H1 (cell line): ENCODE data around the gene PKMYT1. TPM values are rescaled to one million over a fixed set of nuclear protein-coding genes. Genes with fewer than 3 reads are reported as not detected.
A peak's percentile ranks its signal among the peaks of the same experiment; 100 is the strongest.

Experiments used
- CTCF ChIA-PET: fragments of 300-600 bp; sonication (Branson Sonifier 250); formaldehyde crosslinking; loops from one replicate; lab custom pipeline; 2021; ENCODE audit not compliant: partially characterized antibody; lab: Charles Lee
- POLR2A ChIA-PET: fragments of 300-600 bp; sonication (Branson Sonifier 250); formaldehyde crosslinking; loops from one replicate; lab custom pipeline; 2021; ENCODE audit warnings: inconsistent platforms; ENCODE audit not compliant: partially characterized antibody; lab: Charles Lee
- DNase-seq, 2 experiments: peaks; one replicate each; pipeline versions ENCODE4 v3.0.0 to v3.0.0-alpha.2; 2010 to 2022; ENCODE audit warnings: low spot score in 2 of 2, low read depth in 1 of 2, mixed read lengths in 1 of 2
- FAIRE-seq: peaks from 2 replicates; lab custom pipeline; 2011; peaks lifted over from hg19 to GRCh38; lab: Jason Lieb, UNC
- H2AFZ ChIP-seq: 2 replicates; pipeline ENCODE4 v1.8.1; 2012; ENCODE audit warnings: low read length, inconsistent platforms
- H2AK5ac ChIP-seq: 2 replicates; pipeline ENCODE4 v1.6.1; 2013; ENCODE audit warnings: low read depth, low read length
- H2BK120ac ChIP-seq: replicated peaks from 2 replicates; pipeline ENCODE3; 2013; ENCODE audit warnings: low read depth, low read length, inconsistent platforms
- H2BK12ac ChIP-seq: 2 replicates; pipeline ENCODE4 v1.6.1; 2013; ENCODE audit warnings: low read depth, low read length
- H2BK15ac ChIP-seq: 2 replicates; pipeline ENCODE4 v1.6.1; 2013; ENCODE audit warnings: low read length
- H2BK20ac ChIP-seq: 2 replicates; pipeline ENCODE4 v1.6.1; 2013; ENCODE audit warnings: low read length
- H2BK5ac ChIP-seq: 2 replicates; pipeline ENCODE4 v1.6.1; 2013; ENCODE audit warnings: low read depth, low read length
- H3K14ac ChIP-seq: 2 replicates; pipeline ENCODE4 v1.6.1; 2013; ENCODE audit warnings: inconsistent platforms; ENCODE audit not compliant: insufficient read length
- H3K18ac ChIP-seq: 2 replicates; pipeline ENCODE4 v1.6.1; 2013; ENCODE audit warnings: low read length; ENCODE audit errors: extremely low read depth
- H3K23ac ChIP-seq: 2 replicates; pipeline ENCODE4 v1.6.1; 2013; ENCODE audit warnings: inconsistent platforms; ENCODE audit not compliant: insufficient read length
- H3K23me2 ChIP-seq: 2 replicates; pipeline ENCODE4 v1.6.1; 2013; ENCODE audit warnings: low read depth, low read length
- H3K27ac ChIP-seq: 2 replicates; pipeline ENCODE4 v1.6.1; 2011; ENCODE audit warnings: low read depth, low read length, inconsistent platforms
- H3K27me3 ChIP-seq, 4 experiments: replicated peaks in 1 of 4; 1 replicate in 1 of 4; 2 replicates in 3 of 4; pipeline versions ENCODE4 v1.6.1 to v1.8.1; 2011 to 2013; ENCODE audit warnings: low read length in 3 of 4, mild to moderate bottlenecking in 3 of 4, inconsistent platforms in 2 of 4, mixed read lengths in 2 of 4, moderate library complexity in 1 of 4; ENCODE audit not compliant: control insufficient read depth in 3 of 4, insufficient read depth in 3 of 4; ENCODE audit errors: extremely low read depth in 1 of 4
- H3K36me3 ChIP-seq, 4 experiments: 2 replicates each; pipeline versions ENCODE4 v1.6.1 to v1.8.1; 2011 to 2013; ENCODE audit warnings: mild to moderate bottlenecking in 4 of 4, low read length in 3 of 4, moderate library complexity in 2 of 4, control low read depth in 1 of 4, inconsistent platforms in 1 of 4; ENCODE audit not compliant: insufficient read depth in 4 of 4, control insufficient read depth in 2 of 4
- H3K4ac ChIP-seq: replicated peaks from 2 replicates; pipeline ENCODE3; 2013; ENCODE audit warnings: low read length, low read depth, mixed read lengths, inconsistent platforms; ENCODE audit not compliant: insufficient read length
- H3K4me1 ChIP-seq, 4 experiments: replicated peaks in 1 of 4; 1 replicate in 1 of 4; 2 replicates in 3 of 4; pipeline versions ENCODE4 v1.6.1 to v1.8.1; 2011 to 2013; ENCODE audit warnings: low read length in 3 of 4, inconsistent platforms in 2 of 4, mixed read lengths in 1 of 4; ENCODE audit not compliant: insufficient read depth in 4 of 4, control insufficient read depth in 3 of 4
- H3K4me2 ChIP-seq, 2 experiments: 2 replicates each; pipeline versions ENCODE4 v1.6.1 to v1.8.1; 2011 to 2013; ENCODE audit warnings: low read depth in 2 of 2, low read length in 2 of 2, control low read depth in 1 of 2, inconsistent platforms in 1 of 2, mild to moderate bottlenecking in 1 of 2; ENCODE audit not compliant: insufficient read depth in 1 of 2
- H3K4me3 ChIP-seq, 4 experiments: fragments of 200-600, 300-600 bp in 1 of 4; sonication (generic), shearing (Covaris generic), sonication (Bioruptor Twin) in 1 of 4; 2 replicates each; pipeline versions ENCODE4 v1.5.1 to v1.8.1; 2011 to 2016; ENCODE audit warnings: low read length in 4 of 4, low read depth in 3 of 4, control low read depth in 2 of 4, inconsistent platforms in 2 of 4, mild to moderate bottlenecking in 2 of 4, mixed read lengths in 1 of 4, moderate library complexity in 1 of 4; ENCODE audit not compliant: insufficient read depth in 2 of 4; ENCODE audit errors: extremely low read depth in 1 of 4
- H3K56ac ChIP-seq: replicated peaks from 2 replicates; pipeline ENCODE3; 2013; ENCODE audit warnings: low read depth, mild to moderate bottlenecking, mixed read lengths, low read length, inconsistent platforms; ENCODE audit not compliant: insufficient read length
- H3K79me1 ChIP-seq: 2 replicates; pipeline ENCODE4 v1.6.1; 2013; ENCODE audit warnings: low read depth, low read length, control low read depth
- H3K79me2 ChIP-seq, 2 experiments: 2 replicates each; pipeline versions ENCODE4 v1.6.1 to v1.8.1; 2012 to 2013; ENCODE audit warnings: low read length in 2 of 2, mild to moderate bottlenecking in 2 of 2, inconsistent platforms in 1 of 2; ENCODE audit not compliant: insufficient read depth in 2 of 2, control insufficient read depth in 1 of 2
- H3K9ac ChIP-seq, 4 experiments: replicated peaks in 1 of 4; 1 replicate in 1 of 4; 2 replicates in 3 of 4; pipeline versions ENCODE4 v1.6.1 to v1.8.1; 2011 to 2013; ENCODE audit warnings: low read depth in 3 of 4, low read length in 3 of 4, control low read depth in 2 of 4, mild to moderate bottlenecking in 2 of 4, moderate library complexity in 2 of 4, inconsistent platforms in 1 of 4; ENCODE audit errors: extremely low read depth in 1 of 4
- H3K9me3 ChIP-seq, 2 experiments: 2 replicates each; pipeline versions ENCODE4 v1.6.1 to v1.8.1; 2012 to 2013; ENCODE audit warnings: mild to moderate bottlenecking in 2 of 2, moderate library complexity in 2 of 2, control low read depth in 1 of 2, inconsistent platforms in 1 of 2, low read depth in 1 of 2, low read length in 1 of 2, mixed read lengths in 1 of 2; ENCODE audit not compliant: insufficient read depth in 2 of 2
- H4K20me1 ChIP-seq, 2 experiments: replicated peaks in 1 of 2; 2 replicates each; pipeline versions ENCODE3 to v1.8.1; 2011 to 2013; ENCODE audit warnings: inconsistent platforms in 2 of 2, low read length in 2 of 2, mild to moderate bottlenecking in 1 of 2; ENCODE audit not compliant: insufficient read depth in 2 of 2, control insufficient read depth in 1 of 2
- H4K5ac ChIP-seq: 2 replicates; pipeline ENCODE4 v1.6.1; 2013; ENCODE audit warnings: low read length, low read depth, mixed read lengths, inconsistent platforms; ENCODE audit not compliant: insufficient read length
- H4K8ac ChIP-seq: 2 replicates; pipeline ENCODE4 v1.8.0; 2013; ENCODE audit warnings: mild to moderate bottlenecking, moderate library complexity, low read length, inconsistent platforms; ENCODE audit not compliant: insufficient read depth; ENCODE audit errors: extremely low read depth
- H4K91ac ChIP-seq: replicated peaks from 2 replicates; pipeline ENCODE3; 2013; ENCODE audit warnings: low read length, mixed read lengths, inconsistent platforms; ENCODE audit not compliant: insufficient read length
- KDM1A ChIP-seq: fragments of 200-600, 300-600 bp; sonication (generic); IDR thresholded peaks from 2 replicates; pipeline ENCODE4 v1.7.1; 2016; ENCODE audit warnings: mild to moderate bottlenecking, low read length, borderline replicate concordance
- POLR2A ChIP-seq, 2 experiments: IDR thresholded peaks; 1 replicate in 1 of 2; 2 replicates in 1 of 2; pipeline ENCODE4 v1.6.1; 2011; ENCODE audit warnings: low read depth in 2 of 2, low read length in 2 of 2, mild to moderate bottlenecking in 2 of 2; ENCODE audit errors: control extremely low read depth in 1 of 2
- POLR2AphosphoS5 ChIP-seq: IDR thresholded peaks from 2 replicates; pipeline ENCODE4 v1.6.1; 2011; ENCODE audit warnings: low read depth, low read length
- WGBS, 2 experiments: shearing (Covaris generic) in 1 of 2; methylation state at CpG; one replicate each; pipeline versions ENCODE4 v1.1.6 to v1.1.7; 2013 to 2015; ENCODE audit warnings: low lambda C conversion rate in 2 of 2, mixed read lengths in 2 of 2, inconsistent platforms in 1 of 2, low coverage in 1 of 2, missing lambda C conversion rate in 1 of 2; ENCODE audit not compliant: insufficient replicate concordance in 2 of 2, insufficient coverage in 1 of 2, insufficient read length in 1 of 2; ENCODE audit errors: extremely low coverage in 1 of 2, missing lambda C conversion rate in 1 of 2; 5-methylcytosine and 5-hydroxymethylcytosine counted together
- polyA plus RNA-seq, 7 experiments: library from polyadenylated mRNA; depleted of rRNA in 3 of 7; stranded (reverse) in 5 of 7; unstranded in 2 of 7; fragments of >200 nt in 5 of 7; fragments of 200-250 nt in 2 of 7; gene quantifications; 1 replicate in 5 of 7; 2 replicates in 1 of 7; 4 replicates in 1 of 7; pipeline versions ENCODE4 v1.2.1 to v1.2.3, GENCODE V29; 2011 to 2013; ENCODE audit warnings: missing spikeins in 2 of 7, mixed read lengths in 2 of 7
- total RNA-seq: library from RNA; stranded (reverse); fragmentation: NEBNext Ultra II Directional; extraction: Animal tissue kit (Norgen Biotek cat#: 25700); gene quantifications from 2 replicates; pipeline ENCODE4 v1.2.1, GENCODE V29; 2021
- TF ChIP-seq, protein P1 (sequence below): IDR thresholded peaks from 2 replicates; pipeline ENCODE4 v1.6.1; 2012; ENCODE audit warnings: low read length, inconsistent platforms
- TF ChIP-seq, protein P2 (sequence below): IDR thresholded peaks from 2 replicates; pipeline ENCODE4 v1.6.1; 2011; ENCODE audit warnings: low read length, improper control_type of control experiment

PKMYT1 gene
- total and polyA plus RNA-seq, 2 of the 8 experiments (the other 6 are each of a cell fraction or from before 2014, with no cell fraction given): 74.7 to 85.2 TPM

DNA sequence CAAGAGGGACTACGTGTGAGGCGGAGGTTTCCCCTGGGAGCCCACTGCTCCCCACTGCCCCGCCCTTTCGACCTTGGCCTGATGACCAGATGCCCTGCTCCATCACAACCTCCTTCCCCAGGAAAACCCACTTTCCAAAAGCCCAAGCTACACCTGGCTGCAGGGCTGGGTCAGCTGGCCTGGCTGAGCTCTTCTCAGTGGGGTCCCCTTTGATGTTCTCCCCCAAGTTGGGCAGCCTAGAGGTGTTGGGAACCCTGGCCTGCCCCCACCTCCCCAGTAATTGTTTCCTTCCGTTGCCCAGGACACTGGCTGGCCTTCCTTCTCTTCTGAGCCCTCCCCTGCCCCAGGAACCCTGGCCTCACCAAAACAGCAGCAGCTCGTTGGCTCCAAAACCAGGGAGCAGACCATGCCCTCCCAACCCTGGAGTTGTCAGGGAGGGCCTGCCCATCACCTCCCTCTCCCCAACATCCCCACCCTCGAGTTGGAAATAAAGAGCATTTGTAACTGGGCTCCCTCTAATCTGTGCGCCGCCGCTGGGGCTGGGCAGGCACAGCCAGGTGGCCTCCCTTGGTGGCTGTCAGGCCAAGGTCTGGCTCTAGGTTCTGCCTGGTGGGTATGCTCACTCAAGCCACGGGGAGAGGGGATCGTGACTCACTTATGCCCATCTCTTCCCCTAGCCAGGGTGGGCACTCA, 33.9 kb upstream of the PKMYT1 start:
- Histone ChIP-seq H4K5ac (no peak overlapping the region), H3K23ac (no peak overlapping the region), H3K4ac (no peak overlapping the region), H3K4me3 (peak overlapping the region in 1 of 4 experiments; percentile 33; a peak in 1 of 8 replicates), H3K36me3 (peaks cover 6 to 20% (median 12%) of the 10 kb centered on the region in 4 experiments; a peak in 7 of 8 replicates), H3K4me2 (peak overlapping the region; percentile 80; a peak in 2 of 4 replicates), H2BK15ac (no peak overlapping the region), H3K27ac (no peak overlapping the region), H3K27me3 (no peaks in the 10 kb centered on the region; a peak in 1 of 7 replicates), H3K9ac (no peak overlapping the region; a peak in 1 of 7 replicates), H2AFZ (no peak overlapping the region), H3K9me3 (no peaks in the 10 kb centered on the region), H2BK120ac (no peak overlapping the region), H3K79me1 (peaks cover 11% of the 10 kb centered on the region; the same call in 1 of the 2 replicates), H2AK5ac (no peak overlapping the region), H3K4me1 (peaks cover 14 to 54% (median 46%) of the 10 kb centered on the region in 4 experiments), H3K14ac (no peak overlapping the region), H3K23me2 (peaks cover 23% of the 10 kb centered on the region), H4K20me1 (peaks cover 16 to 32% of the 10 kb centered on the region in 2 experiments), H3K18ac (no peak overlapping the region; the same call in 1 of the 2 replicates), H3K56ac (no peak overlapping the region), H2BK5ac (no peak overlapping the region), H4K91ac (no peak overlapping the region), H3K79me2 (peaks cover 11 to 28% of the 10 kb centered on the region in 2 experiments), H4K8ac (peak overlapping the region; percentile 3), H2BK20ac (no peak overlapping the region), H2BK12ac (no peak overlapping the region)
- peak; percentile 72; the same call in 1 of the 2 replicates for TF ChIP-seq POLR2AphosphoS5
- TF ChIP-seq, protein P1, sequence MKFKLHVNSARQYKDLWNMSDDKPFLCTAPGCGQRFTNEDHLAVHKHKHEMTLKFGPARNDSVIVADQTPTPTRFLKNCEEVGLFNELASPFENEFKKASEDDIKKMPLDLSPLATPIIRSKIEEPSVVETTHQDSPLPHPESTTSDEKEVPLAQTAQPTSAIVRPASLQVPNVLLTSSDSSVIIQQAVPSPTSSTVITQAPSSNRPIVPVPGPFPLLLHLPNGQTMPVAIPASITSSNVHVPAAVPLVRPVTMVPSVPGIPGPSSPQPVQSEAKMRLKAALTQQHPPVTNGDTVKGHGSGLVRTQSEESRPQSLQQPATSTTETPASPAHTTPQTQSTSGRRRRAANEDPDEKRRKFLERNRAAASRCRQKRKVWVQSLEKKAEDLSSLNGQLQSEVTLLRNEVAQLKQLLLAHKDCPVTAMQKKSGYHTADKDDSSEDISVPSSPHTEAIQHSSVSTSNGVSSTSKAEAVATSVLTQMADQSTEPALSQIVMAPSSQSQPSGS: peak; percentile 73; the same call in 1 of the 2 replicates
- TF ChIP-seq KDM1A: no peak
- peak; percentile 3 to 70 for TF ChIP-seq POLR2A (IDR thresholded peaks at IDR 0.05; ENCODE audit: control extremely low read depth in 1 of 2, low read depth in 2 of 2, low read length in 2 of 2)
- TF ChIP-seq, protein P2, sequence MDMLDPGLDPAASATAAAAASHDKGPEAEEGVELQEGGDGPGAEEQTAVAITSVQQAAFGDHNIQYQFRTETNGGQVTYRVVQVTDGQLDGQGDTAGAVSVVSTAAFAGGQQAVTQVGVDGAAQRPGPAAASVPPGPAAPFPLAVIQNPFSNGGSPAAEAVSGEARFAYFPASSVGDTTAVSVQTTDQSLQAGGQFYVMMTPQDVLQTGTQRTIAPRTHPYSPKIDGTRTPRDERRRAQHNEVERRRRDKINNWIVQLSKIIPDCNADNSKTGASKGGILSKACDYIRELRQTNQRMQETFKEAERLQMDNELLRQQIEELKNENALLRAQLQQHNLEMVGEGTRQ: peak; percentile 30; the same call in 1 of the 2 replicates
- POLR2A ChIA-PET: interaction anchor here (0.7 to 35.7 kb wide), 16 partner anchors 3 to 116 kb away, joined by 3 to 1808 read pairs (median 4); partner anchors contain the start of genes BICDL2, CLDN6, CLDN9 and HCFC1R1
- DNase-seq: no peak
- 74% methylated on average over 12 of the region's 12 CpGs; no CpG with 5 or more reads in 1 of the 2 experiments for WGBS, 2 experiments
- CTCF ChIA-PET: interaction anchor here (0.5 to 11.3 kb wide), 8 partner anchors 9 to 217 kb away, joined by 3 to 213 read pairs (median 4); partner anchors contain the start of genes HCFC1R1 and THOC6
- FAIRE-seq: no peak
